Suprapubic skin (tissue), 4 donors: ENCODE results near the gene ALG14.

ENCODE experiments used
- CTCF ChIP-seq, 2 donors: fragments of 200-600 bp in 1 of 2; fragments of 450-650 bp in 1 of 2; sonication (generic) in 1 of 2; IDR thresholded peaks; one replicate each; pipeline ENCODE4 v1.5.1; 2016 to 2019; ENCODE audit warnings: antibody characterized with exemption in 2 of 2, mild to moderate bottlenecking in 1 of 2, moderate library complexity in 1 of 2
- POLR2A ChIP-seq, 2 donors: fragments of 450-650 bp; IDR thresholded peaks; one replicate each; pipeline ENCODE4 v1.6.1; 2017; ENCODE audit warnings: antibody characterized with exemption in 2 of 2, mild to moderate bottlenecking in 2 of 2, moderate library complexity in 2 of 2
- POLR2AphosphoS5 ChIP-seq, 3 donors: sonication (generic); formaldehyde crosslinking; IDR thresholded peaks; one replicate each; pipeline ENCODE4 v1.6.1; 2017; ENCODE audit warnings: antibody characterized with exemption in 3 of 3

DNA sequence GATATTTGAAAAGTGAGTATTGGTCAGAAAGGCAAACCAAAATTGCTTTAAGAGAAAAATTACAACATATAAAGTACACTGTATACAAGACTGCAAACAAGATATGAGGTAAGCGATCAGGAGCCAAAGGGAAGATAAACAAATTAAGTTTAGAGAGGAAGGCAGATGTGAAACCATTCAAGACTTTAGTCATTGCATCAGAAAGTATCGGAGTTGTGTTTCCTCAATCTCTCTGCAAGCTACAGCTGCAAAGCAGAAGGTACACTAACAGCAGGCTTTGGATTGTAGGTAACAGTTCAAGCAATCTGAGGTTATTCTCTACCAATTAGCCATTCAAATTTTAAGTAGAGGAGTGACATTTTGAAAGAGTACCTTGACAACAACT is 23.1 kb upstream of the ALG14 start:
- TF ChIP-seq CTCF (IDR thresholded peaks at IDR 0.05) (no peak), POLR2A (IDR thresholded peaks at IDR 0.05) (no peak), POLR2AphosphoS5 (IDR thresholded peaks at IDR 0.05) (no peak)
